ENCODE measurements around the gene USH2A.

- TF ChIP-seq CTCF (IDR thresholded peaks at IDR 0.05), result no peak
- TF ChIP-seq POLR2A (IDR thresholded peaks at IDR 0.05), result no peak
These were observed 822.0 kb downstream of the USH2A start for GRCh38 chr1:215601276-215601675.
